AG04450 (cell line): ENCODE results near the gene EEF1A2. TPM values are rescaled to one million over a fixed set of nuclear protein-coding genes. Genes with fewer than 3 reads are reported as not detected.

ENCODE experiments used
- CTCF ChIA-PET: fragments of 300-600, 350-600 bp; formaldehyde crosslinking; extraction: SDS; loops from one replicate; lab custom pipeline; 2022; ENCODE audit warnings: antibody characterized with exemption, inconsistent platforms; lab: Charles Lee
- POLR2A ChIA-PET: fragments of 350-600 bp; formaldehyde crosslinking; extraction: SDS; loops from one replicate; lab custom pipeline; 2021; ENCODE audit warnings: antibody characterized with exemption, inconsistent platforms; lab: Yijun Ruan, JAX
- DNase-seq: peaks from one replicate; pipeline ENCODE4 v3.0.0-alpha.2; 2011; ENCODE audit warnings: low read depth, low spot score
- H3K27ac ChIP-seq: one replicate; pipeline ENCODE4 v1.5.1; 2012; ENCODE audit warnings: low read depth, low read length, control low read depth
- H3K27me3 ChIP-seq: one replicate; pipeline ENCODE4 v1.6.0; 2012; ENCODE audit warnings: low read length; ENCODE audit not compliant: control insufficient read depth, insufficient read depth
- H3K4me3 ChIP-seq: 2 replicates; pipeline ENCODE4 v1.5.1; 2011; ENCODE audit warnings: mild to moderate bottlenecking, low read depth, low read length, control low read depth
- H3K9me3 ChIP-seq: 2 replicates; pipeline ENCODE4 v1.5.1; 2012; ENCODE audit warnings: low read length; ENCODE audit not compliant: control insufficient read depth, insufficient read depth
- polyA plus RNA-seq: library from polyadenylated mRNA; depleted of rRNA; stranded (reverse); fragments of >200 nt; gene quantifications from 2 replicates; pipeline ENCODE4 v1.2.3, GENCODE V29; 2011
- TF ChIP-seq, protein P1 (sequence below): IDR thresholded peaks from 2 replicates; pipeline ENCODE4 v1.5.1; 2011; ENCODE audit warnings: low read depth, low read length, control low read depth, inconsistent platforms

Gene EEF1A2
- polyA plus RNA-seq, 1 experiment, result 0.94 TPM

DNA sequence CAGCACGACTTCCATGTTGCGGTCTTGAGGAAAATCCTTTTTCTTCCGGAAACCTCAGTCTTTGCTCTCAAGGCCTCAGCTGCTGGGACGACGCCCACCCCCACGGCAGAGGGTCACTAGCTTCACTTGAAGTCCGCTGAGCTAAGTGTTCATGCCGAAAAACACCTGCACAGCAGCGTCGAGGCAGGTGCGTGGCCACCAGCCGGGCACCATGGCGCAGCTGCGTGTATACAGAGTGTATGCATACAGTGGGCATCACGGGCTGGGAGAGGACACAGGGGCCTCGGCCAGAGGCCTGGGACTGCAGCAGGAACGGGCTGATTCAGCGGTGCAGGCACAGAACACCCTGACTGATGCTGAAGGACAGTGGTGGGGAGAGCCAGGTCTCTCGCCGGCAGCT, 46.5 kb downstream of the EEF1A2 start:
- POLR2A ChIA-PET, result no interaction called here
- CTCF ChIA-PET, result no interaction called here
- TF ChIP-seq, protein P1, sequence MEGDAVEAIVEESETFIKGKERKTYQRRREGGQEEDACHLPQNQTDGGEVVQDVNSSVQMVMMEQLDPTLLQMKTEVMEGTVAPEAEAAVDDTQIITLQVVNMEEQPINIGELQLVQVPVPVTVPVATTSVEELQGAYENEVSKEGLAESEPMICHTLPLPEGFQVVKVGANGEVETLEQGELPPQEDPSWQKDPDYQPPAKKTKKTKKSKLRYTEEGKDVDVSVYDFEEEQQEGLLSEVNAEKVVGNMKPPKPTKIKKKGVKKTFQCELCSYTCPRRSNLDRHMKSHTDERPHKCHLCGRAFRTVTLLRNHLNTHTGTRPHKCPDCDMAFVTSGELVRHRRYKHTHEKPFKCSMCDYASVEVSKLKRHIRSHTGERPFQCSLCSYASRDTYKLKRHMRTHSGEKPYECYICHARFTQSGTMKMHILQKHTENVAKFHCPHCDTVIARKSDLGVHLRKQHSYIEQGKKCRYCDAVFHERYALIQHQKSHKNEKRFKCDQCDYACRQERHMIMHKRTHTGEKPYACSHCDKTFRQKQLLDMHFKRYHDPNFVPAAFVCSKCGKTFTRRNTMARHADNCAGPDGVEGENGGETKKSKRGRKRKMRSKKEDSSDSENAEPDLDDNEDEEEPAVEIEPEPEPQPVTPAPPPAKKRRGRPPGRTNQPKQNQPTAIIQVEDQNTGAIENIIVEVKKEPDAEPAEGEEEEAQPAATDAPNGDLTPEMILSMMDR, result no peak
- DNase-seq, result no peak
- Histone ChIP-seq H3K4me3 (no peak overlapping the region), H3K9me3 (no peaks in the 10 kb centered on the region; the same call in 1 of the 2 replicates), H3K27ac (no peak overlapping the region), H3K27me3 (peaks cover 25% of the 10 kb centered on the region)

DNA sequence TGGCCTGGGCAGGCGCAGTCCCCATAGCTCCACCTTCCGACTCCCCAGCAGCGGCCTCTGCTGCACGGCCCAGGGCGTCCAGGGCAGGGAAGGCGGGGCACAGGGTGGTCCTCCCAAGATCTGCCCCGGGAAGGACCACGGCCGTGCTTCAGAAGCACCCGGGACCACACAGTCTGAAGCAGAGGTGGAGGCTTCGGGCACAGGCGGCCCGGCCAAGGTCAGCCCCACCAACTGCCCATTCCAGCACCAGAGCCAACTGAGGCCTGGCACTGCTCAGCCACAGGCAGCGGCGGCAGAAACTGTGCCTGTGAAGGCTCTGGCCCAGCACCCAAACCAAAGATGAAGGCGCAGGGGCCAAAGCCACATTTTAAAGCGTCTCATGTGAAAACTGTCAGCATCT, 47.1 kb downstream of the EEF1A2 start:
- ChIA-PET CTCF (no interaction called here), POLR2A (no interaction called here)
- DNase-seq, result no peak
- TF ChIP-seq, protein P1, result no peak
- no peak overlapping the region for H3K27ac ChIP-seq
- no peaks in the 10 kb centered on the region; the same call in 1 of the 2 replicates for H3K9me3 ChIP-seq
- H3K27me3 ChIP-seq, result peaks cover 23% of the 10 kb centered on the region
- H3K4me3 ChIP-seq, result no peak overlapping the region

DNA sequence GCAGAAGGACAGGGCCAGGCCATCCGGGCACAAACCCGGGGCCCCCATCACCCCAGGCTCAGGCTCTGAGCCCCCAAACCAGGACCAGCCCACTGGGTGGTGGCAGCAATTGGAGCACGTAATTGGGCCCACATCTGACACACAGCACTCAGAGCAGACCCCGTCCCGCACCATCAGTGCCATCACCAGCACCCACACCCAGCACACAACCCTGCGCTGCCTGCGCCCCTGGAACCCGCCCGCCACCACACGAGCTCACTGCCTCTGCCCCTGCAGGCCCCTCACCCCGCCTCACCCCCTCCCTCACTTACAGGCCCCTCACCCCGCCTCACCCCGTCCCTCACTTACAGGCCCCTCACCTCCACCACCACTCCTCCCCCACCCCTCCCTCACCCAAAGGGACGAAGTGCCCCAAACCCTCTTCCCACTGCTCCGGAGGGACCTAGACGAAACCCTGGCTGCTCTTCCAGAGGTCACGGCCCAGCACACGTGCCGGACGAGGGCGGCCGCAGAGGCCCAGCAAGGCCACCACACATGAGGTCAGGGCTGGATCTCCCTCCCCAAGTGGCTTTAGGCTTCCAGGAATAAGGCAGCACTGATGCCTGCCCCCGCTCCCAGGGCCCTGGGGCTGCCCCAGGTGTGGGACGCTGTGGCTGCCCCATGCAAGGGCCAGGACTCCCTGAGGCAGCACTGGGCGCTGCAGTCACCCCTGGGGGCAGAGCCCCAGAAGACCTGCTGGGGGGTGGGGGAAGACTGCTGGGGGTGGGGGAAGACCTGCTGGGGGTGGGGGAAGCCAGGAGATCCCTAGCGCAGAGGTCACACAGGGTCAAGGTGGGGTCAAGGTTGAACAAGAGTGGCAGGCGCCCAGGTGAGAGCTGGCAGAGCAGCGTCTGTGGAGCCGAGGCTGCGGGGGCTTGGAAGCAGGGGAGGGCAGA, 48.8 kb downstream of the EEF1A2 start:
- H3K9me3 ChIP-seq, result peaks cover 2% of the 10 kb centered on the region; the same call in 1 of the 2 replicates
- H3K4me3 ChIP-seq, result no peak overlapping the region
- peaks cover 17% of the 10 kb centered on the region for H3K27me3 ChIP-seq
- POLR2A ChIA-PET, result no interaction called here
- TF ChIP-seq, protein P1, result no peak
- CTCF ChIA-PET, result no interaction called here
- H3K27ac ChIP-seq, result no peak overlapping the region
- no peak for DNase-seq

DNA sequence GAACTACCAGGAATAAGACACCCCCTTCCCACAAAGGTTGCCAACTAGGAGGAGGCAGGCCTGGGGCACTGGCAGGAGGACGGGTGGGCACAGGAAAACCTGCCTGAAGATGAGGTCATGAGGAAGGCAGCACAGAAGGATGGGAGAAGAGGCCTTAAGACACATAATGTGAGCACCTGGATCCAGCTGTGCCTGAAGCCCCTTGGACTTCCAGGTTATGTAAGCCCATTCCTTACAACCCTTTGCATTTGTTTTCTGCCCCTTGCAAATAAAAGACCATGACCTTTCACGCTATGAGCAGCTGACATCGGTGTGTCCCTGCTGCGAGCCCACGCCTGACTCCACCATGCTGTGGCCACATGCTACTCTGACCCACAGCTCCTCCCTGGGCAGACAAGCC, 49.9 kb downstream of the EEF1A2 start:
- Histone ChIP-seq H3K27ac (no peak overlapping the region), H3K4me3 (no peak overlapping the region), H3K9me3 (peaks cover 11% of the 10 kb centered on the region), H3K27me3 (peaks cover 8% of the 10 kb centered on the region)
- DNase-seq, result no peak
- TF ChIP-seq, protein P1, result no peak
- CTCF ChIA-PET, result no interaction called here
- POLR2A ChIA-PET, result no interaction called here

DNA sequence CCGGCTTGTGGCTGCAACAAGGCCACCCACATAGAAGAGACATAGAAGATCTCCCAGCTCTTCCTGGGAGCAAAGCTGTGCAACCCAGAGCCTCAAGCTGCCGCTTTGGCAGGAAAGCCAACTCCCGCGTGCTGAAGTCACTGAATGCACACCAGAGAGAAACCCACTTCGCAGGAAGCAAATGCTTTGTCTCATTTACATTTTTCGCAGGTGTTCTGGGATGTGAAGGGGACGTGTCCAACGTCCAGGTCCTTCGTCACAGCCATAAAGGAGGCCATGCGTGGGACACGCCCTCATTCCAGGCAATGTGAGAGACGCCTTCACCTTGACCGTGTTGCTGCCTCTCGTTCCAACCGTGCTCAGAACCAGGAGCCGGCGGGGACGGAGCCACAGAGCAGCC, 50.9 kb downstream of the EEF1A2 start:
- CTCF ChIA-PET, result no interaction called here
- H3K27me3 ChIP-seq, result peaks cover 5% of the 10 kb centered on the region
- DNase-seq, result no peak
- POLR2A ChIA-PET, result no interaction called here
- peaks cover 18% of the 10 kb centered on the region for H3K9me3 ChIP-seq
- no peak overlapping the region for H3K27ac ChIP-seq
- TF ChIP-seq, protein P1, result no peak
- no peak overlapping the region for H3K4me3 ChIP-seq
